OCI-LY7 (cell line): ENCODE measurements around the gene HELB.
A peak's percentile ranks its signal among the peaks of the same experiment; 100 is the strongest.

ENCODE experiments used
- CTCF ChIP-seq: fragments of 200-600 bp; sonication (generic); conservative IDR thresholded peaks from 2 replicates; pipeline ENCODE4 v1.5.1; 2014; ENCODE audit warnings: mild to moderate bottlenecking, antibody characterized with exemption, low read length, moderate library complexity, mixed read lengths
- EZH2phosphoT487 ChIP-seq: fragments of 200-600 bp; sonication (generic); IDR thresholded peaks from 2 replicates; pipeline ENCODE4 v1.6.1; 2018; ENCODE audit warnings: low read depth, borderline replicate concordance, mild to moderate bottlenecking, mixed run types, antibody characterized with exemption, low read length, moderate library complexity, mixed read lengths

- peak; percentile 70 for TF ChIP-seq CTCF
- no peak for TF ChIP-seq EZH2phosphoT487
Measured at GRCh38 chr12:66352197-66352596, 49.9 kb downstream of the HELB start.
